Endothelial cell of umbilical vein (primary cell): ENCODE data around the gene AATF. TPM values are rescaled to one million over a fixed set of nuclear protein-coding genes. Genes with fewer than 3 reads are reported as not detected.

Experiments used
- BruUV-seq: library from RNA; stranded (reverse); fragments of 400-500 nt; replicated peaks from 2 replicates; lab custom pipeline; 2021; lab: Mats Ljungman, UMichigan
- CTCF ChIA-PET: fragments of 300-600, 350-600 bp; sonication (Branson Sonifier 250); formaldehyde crosslinking; loops from one replicate; lab custom pipeline; 2021; ENCODE audit warnings: antibody characterized with exemption, inconsistent platforms; lab: Charles Lee
- POLR2A ChIA-PET: fragments of 300-600, 350-600 bp; sonication (Branson Sonifier 250); formaldehyde crosslinking; loops from one replicate; lab custom pipeline; 2021; ENCODE audit warnings: antibody characterized with exemption, inconsistent platforms; lab: Charles Lee
- DNase-seq: peaks from one replicate; pipeline ENCODE4 v3.0.0-alpha.2; 2011; ENCODE audit warnings: low read depth, low spot score
- FAIRE-seq: peaks from 2 replicates; lab custom pipeline; 2011; peaks lifted over from hg19 to GRCh38; lab: Jason Lieb, UNC
- H2AFZ ChIP-seq: 2 replicates; pipeline ENCODE4 v1.6.0; 2012; ENCODE audit warnings: low read depth, low read length, control low read depth, inconsistent platforms
- H3K27ac ChIP-seq: 2 replicates; pipeline ENCODE4 v1.5.1; 2011; ENCODE audit warnings: low read depth, mild to moderate bottlenecking, control low read depth, low read length, moderate library complexity; ENCODE audit not compliant: insufficient read depth
- H3K27me3 ChIP-seq, 2 experiments: 2 replicates each; pipeline versions ENCODE4 v1.6.0 to v1.6.1; 2011; ENCODE audit warnings: low read length in 2 of 2, mixed read lengths in 1 of 2; ENCODE audit not compliant: control insufficient read depth in 2 of 2, insufficient read depth in 2 of 2
- H3K36me3 ChIP-seq, 2 experiments: 2 replicates in 1 of 2; 3 replicates in 1 of 2; pipeline ENCODE4 v1.5.1; 2011; ENCODE audit warnings: low read length in 2 of 2, mild to moderate bottlenecking in 1 of 2, moderate library complexity in 1 of 2; ENCODE audit not compliant: control insufficient read depth in 2 of 2, insufficient read depth in 2 of 2; ENCODE audit errors: extremely low read depth in 1 of 2
- H3K4me1 ChIP-seq: 3 replicates; pipeline ENCODE4 v1.5.1; 2011; ENCODE audit warnings: mild to moderate bottlenecking, low read length; ENCODE audit not compliant: control insufficient read depth, insufficient read depth; ENCODE audit errors: extremely low read depth
- H3K4me2 ChIP-seq: 2 replicates; pipeline ENCODE4 v1.6.1; 2011; ENCODE audit warnings: low read length, control low read depth, mixed read lengths; ENCODE audit not compliant: insufficient read depth
- H3K4me3 ChIP-seq, 3 experiments: fragments of 200-600 bp in 1 of 3; sonication (generic), shearing (Covaris generic) in 1 of 3; replicated peaks in 1 of 3; 2 replicates each; pipeline ENCODE4 v1.5.1; 2011 to 2016; ENCODE audit warnings: control low read depth in 3 of 3, low read length in 3 of 3, mild to moderate bottlenecking in 2 of 3, inconsistent platforms in 1 of 3, low read depth in 1 of 3, moderate library complexity in 1 of 3; ENCODE audit not compliant: insufficient read depth in 1 of 3
- H3K79me2 ChIP-seq: 2 replicates; pipeline ENCODE4 v1.6.0; 2012; ENCODE audit warnings: low read length, inconsistent platforms; ENCODE audit not compliant: control insufficient read depth, insufficient read depth
- H3K9ac ChIP-seq: replicated peaks from 2 replicates; pipeline ENCODE3; 2011; ENCODE audit warnings: low read length, control low read depth; ENCODE audit not compliant: insufficient read depth; ENCODE audit errors: extremely low read depth
- H3K9me1 ChIP-seq: replicated peaks from 3 replicates; pipeline ENCODE4 v1.6.0; 2011; ENCODE audit warnings: mild to moderate bottlenecking, low read length; ENCODE audit not compliant: control insufficient read depth, insufficient read depth; ENCODE audit errors: extremely low read depth
- H3K9me3 ChIP-seq: replicated peaks from 2 replicates; pipeline ENCODE4 v1.5.1; 2012; ENCODE audit warnings: low read length, inconsistent platforms; ENCODE audit not compliant: control insufficient read depth, insufficient read depth
- H4K20me1 ChIP-seq: replicated peaks from 2 replicates; pipeline ENCODE3; 2011; ENCODE audit warnings: mild to moderate bottlenecking, low read length; ENCODE audit not compliant: control insufficient read depth, insufficient read depth; ENCODE audit errors: extremely low read depth
- JUN ChIP-seq: IDR thresholded peaks from 2 replicates; pipeline ENCODE4 v1.6.1; 2011; ENCODE audit warnings: borderline replicate concordance, low read depth; ENCODE audit not compliant: insufficient read length, insufficient read depth
- MAX ChIP-seq: IDR thresholded peaks from 2 replicates; pipeline ENCODE4 v1.6.1; 2011; ENCODE audit not compliant: insufficient read depth, insufficient read length
- dilution Hi-C: fragments of 300-500 bp; cut with MboI; formaldehyde crosslinking; loops from one replicate; pipeline ENCODE4 v1.15.0; 2019; ENCODE audit warnings: low sequenced_read_pairs; ENCODE audit not compliant: extremely low pct_ligation_motif_present
- intact Hi-C: fragments of 100-400 bp; cut with micrococcal nuclease; formaldehyde crosslinking; loops from one replicate; pipeline ENCODE4 v1.10.0; 2022
- polyA plus RNA-seq, 4 experiments: library from polyadenylated mRNA; depleted of rRNA in 3 of 4; stranded (reverse) in 3 of 4; unstranded in 1 of 4; fragments of >200 nt; gene quantifications; 2 replicates each; pipeline versions ENCODE4 v1.2.1 to v1.2.3, GENCODE V29; 2011 to 2012; ENCODE audit warnings: missing spikeins in 1 of 4
- total RNA-seq: library from RNA; stranded (reverse); gene quantifications from 2 replicates; pipeline ENCODE4 v1.2.3, GENCODE V29; 2021
- TF ChIP-seq, protein P1 (sequence below), 2 donors: IDR thresholded peaks; 1 replicate in 1 of 2; 2 replicates in 1 of 2; pipeline ENCODE4 v1.5.1; 2011; ENCODE audit warnings: low read length in 2 of 2, mild to moderate bottlenecking in 2 of 2, moderate library complexity in 2 of 2, control low read depth in 1 of 2, inconsistent platforms in 1 of 2, low read depth in 1 of 2; ENCODE audit not compliant: insufficient read depth in 1 of 2; ENCODE audit errors: extremely low read depth in 1 of 2

Gene AATF
- total and polyA plus RNA-seq, 2 donors (not counting 3 experiments of a cell fraction or from before 2014, with no cell fraction given): 15.7 to 47.2 TPM

DNA sequence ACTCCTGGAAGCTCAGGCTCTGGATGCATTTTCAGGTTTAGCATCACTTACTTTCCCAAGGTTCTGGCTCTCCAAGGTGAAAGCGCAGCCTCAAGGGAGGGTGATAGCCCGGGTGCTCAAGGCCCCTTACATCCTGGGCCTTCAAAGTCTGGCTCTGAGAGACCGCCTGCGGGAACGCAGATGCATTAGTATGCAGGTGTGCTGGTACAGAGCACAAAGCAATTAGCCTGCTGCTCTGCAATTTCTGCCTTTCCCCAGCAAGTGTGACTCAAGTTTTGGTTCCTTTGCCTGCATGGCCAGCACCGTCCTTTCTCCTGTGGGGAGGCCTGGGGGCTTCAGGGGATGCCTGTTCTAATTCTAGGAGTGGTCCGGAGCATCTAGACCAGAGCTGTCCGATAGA is 116.2 kb downstream of the AATF start:
- no peaks in the 10 kb centered on the region for H3K36me3 ChIP-seq
- no peak overlapping the region for H2AFZ ChIP-seq
- DNase-seq (no peak), FAIRE-seq (no peak)
- no peak overlapping the region for H3K27ac ChIP-seq
- no TSS peak for BruUV-seq
- dilution Hi-C loops: loop anchor here (25.0 kb wide), 1 partner anchor 403 kb away; no protein-coding TSS in a partner anchor
- H3K9ac ChIP-seq: no peak overlapping the region
- H3K27me3 ChIP-seq: peaks cover 16 to 26% of the 10 kb centered on the region in 2 experiments
- intact Hi-C loops: no loop called here
- no peak overlapping the region for H3K4me3 ChIP-seq
- no peaks in the 10 kb centered on the region for H4K20me1 ChIP-seq
- TF ChIP-seq, protein P1, sequence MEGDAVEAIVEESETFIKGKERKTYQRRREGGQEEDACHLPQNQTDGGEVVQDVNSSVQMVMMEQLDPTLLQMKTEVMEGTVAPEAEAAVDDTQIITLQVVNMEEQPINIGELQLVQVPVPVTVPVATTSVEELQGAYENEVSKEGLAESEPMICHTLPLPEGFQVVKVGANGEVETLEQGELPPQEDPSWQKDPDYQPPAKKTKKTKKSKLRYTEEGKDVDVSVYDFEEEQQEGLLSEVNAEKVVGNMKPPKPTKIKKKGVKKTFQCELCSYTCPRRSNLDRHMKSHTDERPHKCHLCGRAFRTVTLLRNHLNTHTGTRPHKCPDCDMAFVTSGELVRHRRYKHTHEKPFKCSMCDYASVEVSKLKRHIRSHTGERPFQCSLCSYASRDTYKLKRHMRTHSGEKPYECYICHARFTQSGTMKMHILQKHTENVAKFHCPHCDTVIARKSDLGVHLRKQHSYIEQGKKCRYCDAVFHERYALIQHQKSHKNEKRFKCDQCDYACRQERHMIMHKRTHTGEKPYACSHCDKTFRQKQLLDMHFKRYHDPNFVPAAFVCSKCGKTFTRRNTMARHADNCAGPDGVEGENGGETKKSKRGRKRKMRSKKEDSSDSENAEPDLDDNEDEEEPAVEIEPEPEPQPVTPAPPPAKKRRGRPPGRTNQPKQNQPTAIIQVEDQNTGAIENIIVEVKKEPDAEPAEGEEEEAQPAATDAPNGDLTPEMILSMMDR (IDR thresholded peaks at IDR 0.05; ENCODE audit: extremely low read depth in 1 of 2, insufficient read depth in 1 of 2, low read depth in 1 of 2, low read length in 2 of 2): no peak
- no peak for TF ChIP-seq MAX
- no peak for TF ChIP-seq JUN
- H3K79me2 ChIP-seq: no peaks in the 10 kb centered on the region
- no peaks in the 10 kb centered on the region for H3K9me1 ChIP-seq
- ChIA-PET CTCF (interaction anchor here (1.1 to 1.4 kb wide), 2 partner anchors 17 to 439 kb away, joined by 5 to 7 read pairs; no protein-coding TSS in a partner anchor), POLR2A (no interaction called here)
- peaks cover 3% of the 10 kb centered on the region for H3K4me1 ChIP-seq
- no peak overlapping the region for H3K4me2 ChIP-seq
- H3K9me3 ChIP-seq: no peaks in the 10 kb centered on the region
